OCI-LY1 (cell line): ENCODE results near the gene CAMK4.

ENCODE experiments used
- H2AFZ ChIP-seq: fragments of 200-600 bp; sonication (generic), shearing (Covaris generic); 2 replicates; pipeline ENCODE4 v1.6.0; 2014; ENCODE audit warnings: antibody characterized with exemption, mild to moderate bottlenecking, low read length
- H3F3A ChIP-seq: fragments of 200-600 bp; sonication (generic), shearing (Covaris generic); 2 replicates; pipeline ENCODE4 v1.6.0; 2014; ENCODE audit warnings: mild to moderate bottlenecking, antibody characterized with exemption, low read length, moderate library complexity; ENCODE audit not compliant: insufficient read depth
- H3K27ac ChIP-seq: fragments of 200-600 bp; sonication (generic); 2 replicates; pipeline ENCODE4 v1.5.1; 2014; ENCODE audit warnings: low read length, mixed run types, mild to moderate bottlenecking, low read depth; ENCODE audit not compliant: poor library complexity, severe bottlenecking
- H3K27me3 ChIP-seq: fragments of 200-600 bp; sonication (generic); 2 replicates; pipeline ENCODE4 v1.6.0; 2014; ENCODE audit warnings: antibody characterized with exemption, mild to moderate bottlenecking, low read length, moderate library complexity; ENCODE audit not compliant: insufficient read depth
- H3K36me3 ChIP-seq: fragments of 200-600 bp; sonication (generic); 2 replicates; pipeline ENCODE4 v1.6.1; 2014; ENCODE audit warnings: mild to moderate bottlenecking, antibody characterized with exemption, low read length, moderate library complexity, mixed read lengths; ENCODE audit not compliant: insufficient read depth
- H3K4me1 ChIP-seq: fragments of 200-600 bp; sonication (generic); 2 replicates; pipeline ENCODE4 v1.5.1; 2014; ENCODE audit warnings: mild to moderate bottlenecking, low read length, moderate library complexity; ENCODE audit not compliant: insufficient read depth, severe bottlenecking
- H3K4me2 ChIP-seq: fragments of 200-600 bp; sonication (generic), shearing (Covaris generic); 2 replicates; pipeline ENCODE4 v1.6.1; 2014; ENCODE audit warnings: low read length
- H3K4me3 ChIP-seq: fragments of 200-600 bp; sonication (generic); 2 replicates; pipeline ENCODE4 v1.5.1; 2014; ENCODE audit warnings: low read length, low read depth, mild to moderate bottlenecking, mixed read lengths; ENCODE audit not compliant: poor library complexity, severe bottlenecking
- H3K79me2 ChIP-seq: fragments of 200-600 bp; shearing (Covaris generic); 2 replicates; pipeline ENCODE4 v1.6.1; 2016; ENCODE audit warnings: mixed run types, low read length, mixed read lengths; ENCODE audit not compliant: insufficient read depth
- H3K9ac ChIP-seq: fragments of 200-600 bp; sonication (generic), shearing (Covaris generic); 2 replicates; pipeline ENCODE4 v1.6.1; 2014; ENCODE audit warnings: mild to moderate bottlenecking, low read length, mixed read lengths
- H3K9me2 ChIP-seq: fragments of 200-600 bp; sonication (generic), shearing (Covaris generic); 2 replicates; pipeline ENCODE4 v1.6.1; 2014; ENCODE audit warnings: low read depth, mild to moderate bottlenecking, low read length, mixed read lengths
- H3K9me3 ChIP-seq: fragments of 200-600 bp; shearing (Covaris generic); 2 replicates; pipeline ENCODE4 v1.6.1; 2014; ENCODE audit warnings: low read length, mixed read lengths
- H4K20me1 ChIP-seq: fragments of 200-600 bp; sonication (generic), shearing (Covaris generic); 2 replicates; pipeline ENCODE4 v1.6.0; 2016; ENCODE audit warnings: mild to moderate bottlenecking, low read length; ENCODE audit not compliant: insufficient read depth
- CTCF ChIP-seq: fragments of 200-600 bp; sonication (generic), shearing (Covaris generic); IDR thresholded peaks from 2 replicates; pipeline ENCODE4 v1.5.1; 2017; ENCODE audit warnings: mild to moderate bottlenecking, antibody characterized with exemption, low read length, moderate library complexity, mixed read lengths
- EZH2 ChIP-seq: fragments of 200-600 bp; sonication (generic), shearing (Covaris generic); IDR thresholded peaks from 2 replicates; pipeline ENCODE4 v1.8.0; 2017; ENCODE audit warnings: borderline replicate concordance, mixed run types, mild to moderate bottlenecking, antibody characterized with exemption, low read length, moderate library complexity, mixed read lengths

CAMK4 gene

GRCh38 chr5:111326551-111326950 lies 102.4 kb downstream of the CAMK4 start:
- Histone ChIP-seq H3K27me3 (no peaks in the 10 kb centered on the region), H3K4me3 (no peak overlapping the region), H4K20me1 (no peaks in the 10 kb centered on the region), H3K79me2 (peaks cover 41% of the 10 kb centered on the region), H3K4me1 (no peaks in the 10 kb centered on the region), H3K27ac (no peak overlapping the region), H3K9ac (no peak overlapping the region), H3K9me2 (no peaks in the 10 kb centered on the region), H3F3A (no peaks in the 10 kb centered on the region), H3K9me3 (peaks cover 17% of the 10 kb centered on the region; the same call in 1 of the 2 replicates), H2AFZ (no peak overlapping the region), H3K36me3 (peaks cover 12% of the 10 kb centered on the region; the same call in 1 of the 2 replicates), H3K4me2 (no peak overlapping the region)
- TF ChIP-seq CTCF (no peak), EZH2 (no peak)

- H3K4me2 ChIP-seq = no peak overlapping the region
- no peak overlapping the region for H3K27ac ChIP-seq
- no peak overlapping the region for H2AFZ ChIP-seq
Measured at GRCh38 chr5:111337133-111337532, 112.9 kb downstream of the CAMK4 start.

DNA sequence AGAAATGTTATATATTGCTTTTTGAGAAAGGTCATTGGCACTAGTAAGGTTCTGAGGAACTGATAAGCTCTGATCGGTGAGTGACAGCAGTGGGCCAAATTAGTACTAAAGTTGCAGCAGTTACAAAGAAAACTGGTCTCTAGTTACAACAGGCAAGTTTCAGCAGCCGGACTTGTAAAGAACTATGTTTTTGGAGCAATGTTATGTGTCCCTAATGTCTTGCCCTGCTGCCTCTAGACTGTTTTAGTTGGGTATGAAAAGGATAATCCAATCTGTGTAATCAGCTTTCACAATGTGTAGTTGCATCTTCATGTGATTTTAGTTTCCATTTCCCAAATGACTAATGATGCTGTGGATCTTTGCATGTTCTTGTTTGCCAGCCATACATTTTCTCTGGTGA lies 113.5 kb downstream of the CAMK4 start:
- no peaks in the 10 kb centered on the region for H3K27me3 ChIP-seq
- peaks cover 97% of the 10 kb centered on the region for H3K79me2 ChIP-seq
- H3K4me3 ChIP-seq = no peak overlapping the region
- H4K20me1 ChIP-seq = no peaks in the 10 kb centered on the region
- no peaks in the 10 kb centered on the region for H3K9me2 ChIP-seq
- H3F3A ChIP-seq = no peaks in the 10 kb centered on the region; the same call in 1 of the 2 replicates
- H3K27ac ChIP-seq = no peak overlapping the region
- TF ChIP-seq EZH2 (no peak), CTCF (no peak)
- no peak overlapping the region for H3K9ac ChIP-seq
- no peak overlapping the region for H3K4me2 ChIP-seq
- H2AFZ ChIP-seq = no peak overlapping the region
- no peaks in the 10 kb centered on the region; the same call in 1 of the 2 replicates for H3K9me3 ChIP-seq
- H3K4me1 ChIP-seq = peaks cover 6% of the 10 kb centered on the region
- peaks cover 5% of the 10 kb centered on the region; the same call in 1 of the 2 replicates for H3K36me3 ChIP-seq

More at GRCh38 chr5:111337133-111337532, 112.9 kb downstream of the CAMK4 start:
- Histone ChIP-seq H3K79me2 (peaks cover 94% of the 10 kb centered on the region), H3K9me3 (no peaks in the 10 kb centered on the region; the same call in 1 of the 2 replicates), H3K4me1 (peaks cover 6% of the 10 kb centered on the region), H3K27me3 (no peaks in the 10 kb centered on the region), H4K20me1 (no peaks in the 10 kb centered on the region), H3K9ac (no peak overlapping the region), H3F3A (no peaks in the 10 kb centered on the region; the same call in 1 of the 2 replicates), H3K9me2 (no peaks in the 10 kb centered on the region), H3K36me3 (peaks cover 5% of the 10 kb centered on the region; the same call in 1 of the 2 replicates), H3K4me3 (no peak overlapping the region)
- TF ChIP-seq CTCF = no peak
- TF ChIP-seq EZH2 = no peak
